ENCODE data around the gene BOK.

The BOK gene

GRCh38 chr2:241607162-241607885 lies 48.8 kb downstream of the BOK start:
- DNase-seq: no peak

GRCh38 chr2:241608881-241609280 lies 50.3 kb downstream of the BOK start:
- no peak for DNase-seq

GRCh38 chr2:241609859-241610793 lies 51.6 kb downstream of the BOK start:
- DNase-seq: peak; percentile 86

GRCh38 chr2:241611062-241611461 lies 52.5 kb downstream of the BOK start:
- no peak for DNase-seq

GRCh38 chr2:241612156-241613016 lies 53.8 kb downstream of the BOK start:
- no peak for DNase-seq

GRCh38 chr2:241613017-241613780 lies 54.7 kb downstream of the BOK start:
- no peak for DNase-seq

GRCh38 chr2:241615041-241615440 lies 56.5 kb downstream of the BOK start:
- no peak for DNase-seq

GRCh38 chr2:241615522-241616052 lies 57.0 kb downstream of the BOK start:
- DNase-seq: no peak

GRCh38 chr2:241616168-241617125 lies 57.9 kb downstream of the BOK start:
- no peak for DNase-seq

- DNase-seq: peak; percentile 13
Observed at GRCh38 chr2:241617431-241618154, 59.0 kb downstream of the BOK start.

GRCh38 chr2:241618296-241618805 lies 59.8 kb downstream of the BOK start:
- peak; percentile 13 for DNase-seq

- no peak for DNase-seq
Observed at GRCh38 chr2:241618829-241619228, 60.3 kb downstream of the BOK start.

GRCh38 chr2:241619597-241620418 lies 61.3 kb downstream of the BOK start:
- DNase-seq: no peak

GRCh38 chr2:241620419-241620769 lies 61.8 kb downstream of the BOK start:
- DNase-seq: peak; percentile 35
